Smooth muscle cell (in vitro differentiated cells): ENCODE data around the gene LIN28A. TPM values are rescaled to one million over a fixed set of nuclear protein-coding genes. Genes with fewer than 3 reads are reported as not detected.

Experiments
- DNase-seq: peaks from one replicate; lab custom pipeline; 2025; ENCODE audit not compliant: unreplicated experiment; lab: John Stamatoyannopoulos, UW
- H2AFZ ChIP-seq: fragments of 200-600 bp; sonication (generic); 2 replicates; pipeline ENCODE4 v1.6.0; 2016; ENCODE audit warnings: antibody characterized with exemption, low read depth, mild to moderate bottlenecking
- H3F3A ChIP-seq: fragments of 200-600 bp; sonication (generic); 2 replicates; pipeline ENCODE4 v1.6.0; 2017; ENCODE audit warnings: antibody characterized with exemption, low read depth
- H3K27ac ChIP-seq: fragments of 200-600 bp; sonication (generic); 2 replicates; pipeline ENCODE4 v1.5.1; 2016; ENCODE audit warnings: low read depth, mild to moderate bottlenecking
- H3K27me3 ChIP-seq: fragments of 200-600 bp; sonication (generic); 2 replicates; pipeline ENCODE4 v1.6.1; 2016; ENCODE audit warnings: low read depth, mild to moderate bottlenecking
- H3K36me3 ChIP-seq: fragments of 200-600 bp; sonication (generic); 2 replicates; pipeline ENCODE4 v1.5.1; 2016; ENCODE audit warnings: low read depth
- H3K4me1 ChIP-seq: fragments of 200-600 bp; sonication (generic); 2 replicates; pipeline ENCODE4 v1.5.1; 2016; ENCODE audit warnings: low read depth
- H3K4me2 ChIP-seq: fragments of 200-600 bp; sonication (generic); 2 replicates; pipeline ENCODE4 v1.6.0; 2016; ENCODE audit warnings: mild to moderate bottlenecking
- H3K4me3 ChIP-seq: fragments of 200-600 bp; sonication (generic); 2 replicates; pipeline ENCODE4 v1.5.1; 2016; ENCODE audit warnings: mild to moderate bottlenecking
- H3K79me2 ChIP-seq: fragments of 200-600 bp; sonication (generic); 2 replicates; pipeline ENCODE4 v1.6.0; 2016; ENCODE audit warnings: low read depth, mild to moderate bottlenecking
- H3K9ac ChIP-seq: fragments of 200-600 bp; sonication (generic); 2 replicates; pipeline ENCODE4 v1.6.0; 2016; ENCODE audit warnings: low read depth
- H3K9me3 ChIP-seq: fragments of 200-600 bp; sonication (generic); replicated peaks from 2 replicates; pipeline ENCODE4 v1.5.1; 2016; ENCODE audit warnings: low read depth
- H4K20me1 ChIP-seq: fragments of 200-600 bp; sonication (generic); 2 replicates; pipeline ENCODE4 v1.6.0; 2016; ENCODE audit warnings: low read depth
- CTCF ChIP-seq: fragments of 200-600 bp; sonication (generic); IDR thresholded peaks from 2 replicates; pipeline ENCODE4 v1.5.1; 2017; ENCODE audit warnings: borderline replicate concordance, mild to moderate bottlenecking, antibody characterized with exemption; ENCODE audit not compliant: insufficient read depth, poor library complexity, severe bottlenecking
- WGBS: methylation state at CpG from one replicate; pipeline ENCODE4 v1.1.7; 2016; ENCODE audit warnings: low lambda C conversion rate; 5-methylcytosine and 5-hydroxymethylcytosine counted together
- polyA plus RNA-seq: library from polyadenylated mRNA; unstranded; fragments of >200 nt; fragmentation: Nextera tagmentation; extraction: Ambion mirVana; gene quantifications from 2 replicates; pipeline ENCODE4 v1.2.1, GENCODE V29; 2016
- total RNA-seq: library from RNA; depleted of rRNA; stranded (reverse); fragments of >200 nt; gene quantifications from 2 replicates; pipeline ENCODE4 v1.2.3, GENCODE V29; 2014

Gene LIN28A
- total and polyA plus RNA-seq, 2 experiments from 2014 or later = 0.08 TPM; not detected in 1

GRCh38 chr1:26438041-26438440 is 27.4 kb downstream of the LIN28A start:
- H3K4me1 ChIP-seq = peaks cover 3% of the 10 kb centered on the region
- H3K4me3 ChIP-seq = no peak overlapping the region
- H3K9ac ChIP-seq = no peak overlapping the region
- peaks cover 19% of the 10 kb centered on the region for H3K36me3 ChIP-seq
- H3K27me3 ChIP-seq = no peaks in the 10 kb centered on the region
- 100% methylated on average over 6 of the region's 6 CpGs for WGBS
- no peak for TF ChIP-seq CTCF
- H3K4me2 ChIP-seq = no peak overlapping the region
- H3F3A ChIP-seq = no peaks in the 10 kb centered on the region
- DNase-seq = no peak
- H3K79me2 ChIP-seq = peaks cover 19% of the 10 kb centered on the region
- no peak overlapping the region for H2AFZ ChIP-seq
- no peaks in the 10 kb centered on the region for H3K9me3 ChIP-seq
- no peak overlapping the region for H3K27ac ChIP-seq
- peaks cover 27% of the 10 kb centered on the region for H4K20me1 ChIP-seq

DNA sequence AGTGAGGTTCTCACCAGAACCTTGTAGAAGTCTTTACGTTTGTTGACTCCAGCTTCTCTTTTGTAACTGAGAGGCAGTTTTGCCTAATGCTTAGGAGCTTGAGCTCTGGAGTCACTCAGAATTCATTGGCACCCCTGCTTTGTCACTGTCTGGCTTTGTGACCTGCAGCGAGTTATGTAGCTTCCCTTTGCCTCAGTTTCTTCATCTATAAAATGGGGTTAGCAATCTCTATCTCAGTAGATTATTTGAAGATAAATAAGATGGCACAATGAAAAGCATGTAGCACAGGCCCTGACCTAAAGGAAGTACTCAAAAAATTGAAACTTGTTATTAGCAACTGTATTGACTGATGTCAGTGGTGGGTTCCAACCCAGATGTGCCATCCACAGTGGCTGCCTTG is 29.6 kb downstream of the LIN28A start:
- H3K79me2 ChIP-seq = peaks cover 9% of the 10 kb centered on the region
- DNase-seq = no peak
- H3K4me2 ChIP-seq = no peak overlapping the region
- no peaks in the 10 kb centered on the region for H3K9me3 ChIP-seq
- WGBS = 94% methylated on average over 2 of the region's 2 CpGs
- no peaks in the 10 kb centered on the region for H3K27me3 ChIP-seq
- H2AFZ ChIP-seq = no peak overlapping the region
- no peak overlapping the region for H3K9ac ChIP-seq
- H3K36me3 ChIP-seq = peaks cover 27% of the 10 kb centered on the region
- no peak overlapping the region for H3K27ac ChIP-seq
- H3K4me3 ChIP-seq = no peak overlapping the region
- peaks cover 27% of the 10 kb centered on the region for H4K20me1 ChIP-seq
- no peaks in the 10 kb centered on the region for H3F3A ChIP-seq
- TF ChIP-seq CTCF = no peak
- no peaks in the 10 kb centered on the region for H3K4me1 ChIP-seq

- no peak overlapping the region for H3K4me2 ChIP-seq
- H3K9ac ChIP-seq = no peak overlapping the region
- no peaks in the 10 kb centered on the region for H3K9me3 ChIP-seq
- no peak for DNase-seq
- H2AFZ ChIP-seq = no peak overlapping the region
- H3K79me2 ChIP-seq = no peaks in the 10 kb centered on the region
- no peaks in the 10 kb centered on the region for H3F3A ChIP-seq
- no peaks in the 10 kb centered on the region for H3K27me3 ChIP-seq
- 98% methylated on average over 3 of the region's 3 CpGs for WGBS
- H4K20me1 ChIP-seq = peaks cover 11% of the 10 kb centered on the region
- peaks cover 21% of the 10 kb centered on the region for H3K36me3 ChIP-seq
- no peak for TF ChIP-seq CTCF
- no peaks in the 10 kb centered on the region for H3K4me1 ChIP-seq
- no peak overlapping the region for H3K27ac ChIP-seq
- H3K4me3 ChIP-seq = no peak overlapping the region
These were observed 39.3 kb downstream of the LIN28A start for GRCh38 chr1:26449868-26450267.

- peaks cover 11% of the 10 kb centered on the region for H4K20me1 ChIP-seq
- no peak for DNase-seq
- no peak overlapping the region for H3K9ac ChIP-seq
- no peak overlapping the region for H3K27ac ChIP-seq
- H3K4me3 ChIP-seq = no peak overlapping the region
- H3K4me1 ChIP-seq = no peaks in the 10 kb centered on the region
- WGBS = 91% methylated on average over 3 of the region's 3 CpGs
- H3K36me3 ChIP-seq = peaks cover 17% of the 10 kb centered on the region
- TF ChIP-seq CTCF = no peak
- H3K4me2 ChIP-seq = no peak overlapping the region
- H3K27me3 ChIP-seq = no peaks in the 10 kb centered on the region
- H3F3A ChIP-seq = no peaks in the 10 kb centered on the region
- no peak overlapping the region for H2AFZ ChIP-seq
- H3K9me3 ChIP-seq = no peaks in the 10 kb centered on the region
- no peaks in the 10 kb centered on the region for H3K79me2 ChIP-seq
These were observed 40.3 kb downstream of the LIN28A start for GRCh38 chr1:26450908-26451307.
